Measurements from ENCODE around the gene LITAFD.

GRCh38 chr16:8901320-8901861 is 19.2 kb downstream of the LITAFD start:
- TF ChIP-seq CTCF (conservative IDR thresholded peaks at IDR 0.05; ENCODE audit: low read depth, low read length) (no peak), EZH2phosphoT487 (IDR thresholded peaks at IDR 0.05; ENCODE audit: borderline replicate concordance, low read length) (no peak), EZH2 (IDR thresholded peaks at IDR 0.05; ENCODE audit: low read length, unreplicated experiment) (no peak)

Measured in PC-3 (cell line).